Femur (tissue), 1 donor: Measurements from ENCODE around the gene GLIS1.

Experiments used
- DNase-seq: peaks from one replicate; pipeline ENCODE4 v3.0.0-alpha.2; 2017

Gene GLIS1

GRCh38 chr1:53575955-53576320 is 163.0 kb downstream of the GLIS1 start:
- peak; percentile 8 for DNase-seq

- peak; percentile 25 for DNase-seq
Measured at GRCh38 chr1:53575141-53575954, 163.6 kb downstream of the GLIS1 start.

- peak; percentile 20 for DNase-seq
Measured at GRCh38 chr1:53574621-53575020, 164.3 kb downstream of the GLIS1 start.

- DNase-seq: peak; percentile 13
Measured at GRCh38 chr1:53573931-53574330, 165.0 kb downstream of the GLIS1 start.

- peak; percentile 1 for DNase-seq
Measured at GRCh38 chr1:53573522-53573921, 165.4 kb downstream of the GLIS1 start.

GRCh38 chr1:53572815-53573173 is 166.2 kb downstream of the GLIS1 start:
- no peak for DNase-seq

GRCh38 chr1:53572065-53572814 is 166.7 kb downstream of the GLIS1 start:
- peak; percentile 50 for DNase-seq

- no peak for DNase-seq
Measured at GRCh38 chr1:53568540-53568939, 170.4 kb downstream of the GLIS1 start.

GRCh38 chr1:53567851-53568250 is 171.1 kb downstream of the GLIS1 start:
- DNase-seq: peak; percentile 4

- no peak for DNase-seq
Measured at GRCh38 chr1:53567450-53567849, 171.5 kb downstream of the GLIS1 start.

- DNase-seq: no peak
Measured at GRCh38 chr1:53563611-53564010, 175.4 kb downstream of the GLIS1 start.

- peak; percentile 6 for DNase-seq
Measured at GRCh38 chr1:53562981-53563379, 176.0 kb downstream of the GLIS1 start.

- peak; percentile 2 for DNase-seq
Measured at GRCh38 chr1:53562291-53562980, 176.5 kb downstream of the GLIS1 start.

- peak; percentile 69 for DNase-seq
Measured at GRCh38 chr1:53561503-53562105, 177.4 kb downstream of the GLIS1 start.

GRCh38 chr1:53560581-53561502 is 178.1 kb downstream of the GLIS1 start:
- DNase-seq: peak; percentile 16

GRCh38 chr1:53559854-53560580 is 178.9 kb downstream of the GLIS1 start:
- no peak for DNase-seq

- DNase-seq: peak; percentile 9
Measured at GRCh38 chr1:53559391-53559815, 179.6 kb downstream of the GLIS1 start.

- DNase-seq: no peak
Measured at GRCh38 chr1:53558739-53559315, 180.1 kb downstream of the GLIS1 start.

GRCh38 chr1:53557830-53558738 is 180.9 kb downstream of the GLIS1 start:
- peak; percentile 11 for DNase-seq

- DNase-seq: peak; percentile 9
Measured at GRCh38 chr1:53557369-53557768, 181.6 kb downstream of the GLIS1 start.
